Prostate gland (tissue), 2 donors: ENCODE data around the gene TRPV5. TPM values are rescaled to one million over a fixed set of nuclear protein-coding genes. Genes with fewer than 3 reads are reported as not detected.

Experiments
- DNase-seq: peaks from one replicate; pipeline ENCODE4 v3.0.0-alpha.2; 2019; ENCODE audit warnings: low spot score
- H3K27ac ChIP-seq, 2 donors: fragments of 200-600 bp; sonication (generic); 2 replicates each; pipeline ENCODE4 v1.5.1; 2017 to 2019
- H3K27me3 ChIP-seq: fragments of 200-600 bp; sonication (generic); replicated peaks from 2 replicates; pipeline ENCODE4 v1.5.1; 2019; ENCODE audit not compliant: insufficient read depth
- H3K36me3 ChIP-seq, 2 donors: fragments of 200-600 bp; sonication (generic); 1 replicate in 1 of 2; 2 replicates in 1 of 2; pipeline versions ENCODE4 v1.5.1 to v1.8.1; 2017 to 2019
- H3K4me1 ChIP-seq: fragments of 200-600 bp; sonication (generic); replicated peaks from 2 replicates; pipeline ENCODE4 v1.5.1; 2019
- H3K4me3 ChIP-seq, 2 donors: fragments of 200-600 bp; sonication (generic); 2 replicates each; pipeline ENCODE4 v1.5.1; 2017 to 2019
- H3K9me3 ChIP-seq: fragments of 200-600 bp; sonication (generic); 2 replicates; pipeline ENCODE4 v1.5.1; 2017
- POLR2A ChIP-seq: fragments of 450-650 bp; IDR thresholded peaks from one replicate; pipeline ENCODE4 v1.6.1; 2016; ENCODE audit warnings: antibody characterized with exemption, mild to moderate bottlenecking
- POLR2AphosphoS5 ChIP-seq: sonication (generic); formaldehyde crosslinking; IDR thresholded peaks from one replicate; pipeline ENCODE4 v1.6.1; 2017; ENCODE audit warnings: antibody characterized with exemption
- WGBS: methylation state at CpG from one replicate; pipeline ENCODE4 v1.1.5; 2018; 5-methylcytosine and 5-hydroxymethylcytosine counted together
- intact Hi-C: fragments of 100-400 bp; cut with DNase I; formaldehyde crosslinking; loops from one replicate; pipeline ENCODE4 v1.14.2; 2022
- total RNA-seq, 2 donors: library from RNA; depleted of rRNA; stranded (reverse); fragments of >200 nt; gene quantifications; one replicate each; pipeline ENCODE4 v1.1.0, GENCODE V29; 2016
- TF ChIP-seq, protein P1 (sequence below), 4 experiments: fragments of 200-600 bp in 2 of 4; fragments of 450-650 bp in 2 of 4; sonication (generic) in 2 of 4; IDR thresholded peaks; 1 replicate in 3 of 4; 2 replicates in 1 of 4; pipeline ENCODE4 v1.5.1; 2016 to 2019; ENCODE audit warnings: antibody characterized with exemption in 4 of 4, mild to moderate bottlenecking in 2 of 4, moderate library complexity in 2 of 4

The TRPV5 gene
- total RNA-seq, 2 donors from 2014 or later, result not detected

DNA sequence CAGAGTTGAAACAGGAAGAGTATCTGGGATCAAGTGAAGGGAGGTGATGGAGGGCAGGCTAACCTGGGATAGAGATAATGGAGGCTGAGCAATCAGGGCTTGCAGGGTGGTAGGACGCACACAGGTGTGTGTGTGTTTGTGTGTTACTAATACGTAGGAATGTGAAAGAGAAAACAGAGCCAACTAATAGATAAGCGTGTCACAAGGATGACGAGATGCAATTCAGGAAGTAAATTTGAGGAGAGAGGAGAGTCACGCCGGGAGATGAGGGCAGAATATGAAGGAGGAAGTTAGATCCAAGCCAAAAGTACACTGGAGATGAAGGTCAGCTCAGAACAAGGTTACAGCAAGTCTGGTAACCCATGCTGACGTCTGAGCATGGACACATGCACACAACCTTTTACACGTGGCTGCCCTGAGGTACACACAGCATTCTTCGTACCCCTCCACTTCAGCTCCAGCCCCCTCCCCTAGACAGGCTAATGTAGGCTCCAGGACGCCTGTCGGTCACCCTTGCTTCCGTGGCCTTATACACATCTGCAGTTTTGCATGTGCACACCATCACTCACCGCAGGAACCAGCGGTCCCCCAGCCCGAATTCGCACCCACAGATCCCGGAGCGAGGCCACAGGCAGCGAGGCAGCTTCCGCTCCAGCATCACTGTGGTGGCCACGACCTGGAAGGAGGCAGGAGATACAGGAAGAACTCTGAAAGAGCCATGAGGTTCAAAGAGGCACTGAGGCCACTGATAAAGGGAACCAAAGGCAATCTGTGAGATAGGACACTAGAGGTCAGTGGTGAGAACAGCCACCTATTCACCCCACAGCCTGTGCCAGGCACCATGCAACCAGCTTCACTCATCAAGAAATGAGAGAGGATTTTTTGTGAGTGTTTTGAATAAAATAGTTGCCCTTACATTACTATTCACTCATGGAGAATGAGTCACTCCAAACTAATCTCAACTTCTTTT lies 24.3 kb downstream of the TRPV5 start:
- no peaks in the 10 kb centered on the region for H3K4me1 ChIP-seq
- intact Hi-C loops, result no loop called here
- no peaks in the 10 kb centered on the region for H3K36me3 ChIP-seq
- H3K27ac ChIP-seq, result no peak overlapping the region
- no peaks in the 10 kb centered on the region for H3K9me3 ChIP-seq
- H3K27me3 ChIP-seq, result no peaks in the 10 kb centered on the region
- DNase-seq, result no peak
- TF ChIP-seq, protein P1, sequence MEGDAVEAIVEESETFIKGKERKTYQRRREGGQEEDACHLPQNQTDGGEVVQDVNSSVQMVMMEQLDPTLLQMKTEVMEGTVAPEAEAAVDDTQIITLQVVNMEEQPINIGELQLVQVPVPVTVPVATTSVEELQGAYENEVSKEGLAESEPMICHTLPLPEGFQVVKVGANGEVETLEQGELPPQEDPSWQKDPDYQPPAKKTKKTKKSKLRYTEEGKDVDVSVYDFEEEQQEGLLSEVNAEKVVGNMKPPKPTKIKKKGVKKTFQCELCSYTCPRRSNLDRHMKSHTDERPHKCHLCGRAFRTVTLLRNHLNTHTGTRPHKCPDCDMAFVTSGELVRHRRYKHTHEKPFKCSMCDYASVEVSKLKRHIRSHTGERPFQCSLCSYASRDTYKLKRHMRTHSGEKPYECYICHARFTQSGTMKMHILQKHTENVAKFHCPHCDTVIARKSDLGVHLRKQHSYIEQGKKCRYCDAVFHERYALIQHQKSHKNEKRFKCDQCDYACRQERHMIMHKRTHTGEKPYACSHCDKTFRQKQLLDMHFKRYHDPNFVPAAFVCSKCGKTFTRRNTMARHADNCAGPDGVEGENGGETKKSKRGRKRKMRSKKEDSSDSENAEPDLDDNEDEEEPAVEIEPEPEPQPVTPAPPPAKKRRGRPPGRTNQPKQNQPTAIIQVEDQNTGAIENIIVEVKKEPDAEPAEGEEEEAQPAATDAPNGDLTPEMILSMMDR (IDR thresholded peaks at IDR 0.05), result no peak
- TF ChIP-seq POLR2A, result no peak
- no peak for TF ChIP-seq POLR2AphosphoS5
- no peak overlapping the region for H3K4me3 ChIP-seq
- 81% methylated on average over 21 of the region's 21 CpGs for WGBS

DNA sequence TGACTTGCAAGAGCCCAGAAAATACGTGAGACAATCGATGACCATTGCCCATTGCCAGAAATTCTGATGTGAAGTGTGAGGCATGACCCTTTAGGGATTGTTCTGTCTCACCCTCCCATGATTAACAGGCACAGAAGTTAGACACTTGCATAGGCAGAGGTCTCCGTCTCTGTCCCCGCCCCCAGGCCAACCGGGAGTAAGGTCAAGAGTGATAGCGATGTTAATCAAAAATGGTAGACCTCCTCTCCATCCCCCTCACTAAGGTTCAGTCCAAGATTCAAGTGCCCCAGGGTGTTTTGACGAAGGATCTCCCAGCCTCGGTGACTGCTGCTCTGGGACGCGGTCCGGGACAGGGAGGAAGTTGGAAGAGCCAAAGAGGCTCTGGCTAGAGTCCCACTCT lies 25.3 kb downstream of the TRPV5 start:
- Histone ChIP-seq H3K4me3 (no peak overlapping the region), H3K9me3 (no peaks in the 10 kb centered on the region), H3K27me3 (no peaks in the 10 kb centered on the region), H3K27ac (no peak overlapping the region), H3K36me3 (no peaks in the 10 kb centered on the region), H3K4me1 (no peaks in the 10 kb centered on the region)
- 85% methylated on average over 11 of the region's 11 CpGs for WGBS
- intact Hi-C loops, result no loop called here
- DNase-seq, result no peak
- TF ChIP-seq, protein P1 (IDR thresholded peaks at IDR 0.05), result no peak
- TF ChIP-seq POLR2AphosphoS5 (no peak), POLR2A (no peak)

DNA sequence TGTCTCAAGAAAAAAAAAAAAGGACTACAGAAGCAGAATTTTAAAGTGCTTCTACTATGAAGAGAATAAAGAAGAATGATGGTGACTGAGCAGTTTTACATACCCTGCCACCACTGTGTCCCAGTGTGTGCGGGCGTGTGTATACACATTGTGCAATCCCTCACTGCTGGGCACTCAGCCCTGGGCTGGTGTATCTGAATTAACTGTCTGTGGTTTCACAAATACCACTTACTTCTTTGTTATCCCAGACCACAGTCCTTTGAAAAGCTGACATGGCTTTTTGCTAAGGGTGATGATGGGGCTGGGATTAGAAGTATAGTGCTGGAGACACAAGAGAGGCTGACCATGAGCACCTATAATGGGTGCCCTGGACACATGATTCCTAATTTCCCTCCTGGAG lies 26.9 kb downstream of the TRPV5 start:
- Histone ChIP-seq H3K4me1 (no peaks in the 10 kb centered on the region), H3K4me3 (no peak overlapping the region), H3K36me3 (no peaks in the 10 kb centered on the region), H3K27ac (no peak overlapping the region), H3K9me3 (no peaks in the 10 kb centered on the region), H3K27me3 (no peaks in the 10 kb centered on the region)
- intact Hi-C loops, result no loop called here
- TF ChIP-seq, protein P1 (IDR thresholded peaks at IDR 0.05), result no peak
- 92% methylated on average over 2 of the region's 2 CpGs for WGBS
- DNase-seq, result no peak

DNA sequence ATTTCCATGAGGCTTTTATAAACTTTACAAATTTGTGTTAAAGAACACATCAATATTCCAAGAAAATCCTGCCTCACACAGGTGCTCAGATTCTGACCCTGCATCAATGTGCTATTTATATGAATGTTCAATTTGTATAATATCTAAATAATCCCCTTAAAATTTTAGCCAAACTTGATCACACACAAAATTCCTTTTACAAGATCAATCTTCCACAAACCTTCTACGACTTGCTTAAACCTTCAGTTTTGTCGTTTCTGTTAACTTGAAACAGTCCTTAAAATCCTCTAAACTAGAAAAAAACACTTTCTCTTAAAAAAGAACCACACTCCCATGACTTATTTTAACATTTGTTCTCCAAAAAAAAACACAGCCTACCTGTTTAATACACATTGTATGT lies 27.8 kb downstream of the TRPV5 start:
- H3K36me3 ChIP-seq, result no peaks in the 10 kb centered on the region
- intact Hi-C loops, result no loop called here
- TF ChIP-seq POLR2AphosphoS5, result no peak
- TF ChIP-seq, protein P1 (IDR thresholded peaks at IDR 0.05), result no peak
- no peak for TF ChIP-seq POLR2A
- WGBS, result 73% methylated on average over 2 of the region's 2 CpGs
- no peaks in the 10 kb centered on the region for H3K4me1 ChIP-seq
- no peaks in the 10 kb centered on the region for H3K9me3 ChIP-seq
- DNase-seq, result no peak
- no peaks in the 10 kb centered on the region for H3K27me3 ChIP-seq
- H3K4me3 ChIP-seq, result no peak overlapping the region
- no peak overlapping the region for H3K27ac ChIP-seq

DNA sequence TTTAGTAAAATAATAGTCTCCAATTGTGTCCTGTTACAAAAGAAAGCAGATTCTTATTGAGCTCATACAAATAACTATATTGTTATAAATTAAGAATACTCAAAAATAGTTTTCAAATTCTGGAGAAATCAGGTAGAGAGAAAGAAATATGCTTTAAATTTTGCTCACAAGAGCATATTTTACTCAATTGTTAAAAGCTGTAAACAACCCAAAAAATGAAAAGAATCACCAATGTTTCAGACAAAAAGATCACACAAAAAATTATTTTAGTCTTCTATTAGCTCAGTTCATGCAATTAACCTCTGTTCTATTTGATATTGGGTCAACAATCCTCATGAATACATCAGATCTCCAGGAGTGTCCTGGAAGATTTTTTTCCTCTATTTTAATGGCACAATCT lies 29.4 kb downstream of the TRPV5 start:
- H3K36me3 ChIP-seq, result no peaks in the 10 kb centered on the region
- no peak overlapping the region for H3K27ac ChIP-seq
- H3K4me3 ChIP-seq, result no peak overlapping the region
- no peak for TF ChIP-seq POLR2A
- TF ChIP-seq POLR2AphosphoS5, result no peak
- TF ChIP-seq, protein P1 (IDR thresholded peaks at IDR 0.05), result no peak
- no peaks in the 10 kb centered on the region for H3K27me3 ChIP-seq
- H3K4me1 ChIP-seq, result no peaks in the 10 kb centered on the region
- intact Hi-C loops, result no loop called here
- DNase-seq, result no peak
- no peaks in the 10 kb centered on the region for H3K9me3 ChIP-seq
